Fibroblast of pulmonary artery (primary cell): Measurements from ENCODE around the gene APCDD1L.
A peak's percentile ranks its signal among the peaks of the same experiment; 100 is the strongest.

Experiments used
- DNase-seq: peaks from one replicate; pipeline ENCODE4 v3.0.0-alpha.2; 2010; ENCODE audit warnings: low read depth
- H3K4me3 ChIP-seq: replicated peaks from 2 replicates; pipeline ENCODE4 v1.5.1; 2011; ENCODE audit warnings: low read depth, mild to moderate bottlenecking, control low read depth, low read length, moderate library complexity
- CTCF ChIP-seq: IDR thresholded peaks from 2 replicates; pipeline ENCODE4 v1.5.1; 2011; ENCODE audit warnings: mild to moderate bottlenecking, control low read depth, low read length, inconsistent platforms; ENCODE audit errors: missing control alignments

The APCDD1L gene

DNA sequence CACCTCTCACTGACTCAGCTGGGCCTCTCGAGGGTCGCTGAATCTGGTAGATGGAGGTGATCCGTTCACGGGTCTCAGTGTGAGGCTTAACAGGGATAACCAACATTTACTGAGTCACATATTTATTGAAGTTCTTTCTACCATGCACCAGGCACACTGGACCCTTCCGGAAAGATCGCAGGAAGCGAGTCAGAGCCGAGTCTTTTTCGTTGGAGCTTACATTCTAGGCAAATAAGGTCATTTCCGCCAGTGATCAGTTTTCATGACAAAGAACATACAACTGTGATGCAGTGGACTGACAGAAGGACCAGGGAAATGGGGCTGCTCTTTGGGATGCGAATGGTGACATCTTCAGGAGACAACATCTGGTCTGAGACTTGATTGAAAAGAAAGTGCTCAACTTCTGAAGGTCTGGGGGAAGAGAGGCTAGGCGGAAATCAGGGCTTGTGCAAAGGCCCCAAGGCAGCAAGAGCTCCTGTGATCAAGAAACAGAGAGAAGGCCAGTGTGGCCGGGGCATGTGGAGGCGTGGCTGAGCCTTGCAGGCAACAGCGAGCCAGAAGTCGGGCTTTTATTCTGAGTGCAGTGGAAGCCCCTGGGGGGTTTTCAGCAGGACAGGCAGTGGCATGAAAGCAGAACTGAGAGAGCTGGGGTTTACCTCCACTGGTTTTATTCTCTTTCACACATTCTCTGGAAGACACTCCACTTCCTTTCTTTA is 56.7 kb downstream of the APCDD1L start:
- peak; percentile 52 for DNase-seq

DNA sequence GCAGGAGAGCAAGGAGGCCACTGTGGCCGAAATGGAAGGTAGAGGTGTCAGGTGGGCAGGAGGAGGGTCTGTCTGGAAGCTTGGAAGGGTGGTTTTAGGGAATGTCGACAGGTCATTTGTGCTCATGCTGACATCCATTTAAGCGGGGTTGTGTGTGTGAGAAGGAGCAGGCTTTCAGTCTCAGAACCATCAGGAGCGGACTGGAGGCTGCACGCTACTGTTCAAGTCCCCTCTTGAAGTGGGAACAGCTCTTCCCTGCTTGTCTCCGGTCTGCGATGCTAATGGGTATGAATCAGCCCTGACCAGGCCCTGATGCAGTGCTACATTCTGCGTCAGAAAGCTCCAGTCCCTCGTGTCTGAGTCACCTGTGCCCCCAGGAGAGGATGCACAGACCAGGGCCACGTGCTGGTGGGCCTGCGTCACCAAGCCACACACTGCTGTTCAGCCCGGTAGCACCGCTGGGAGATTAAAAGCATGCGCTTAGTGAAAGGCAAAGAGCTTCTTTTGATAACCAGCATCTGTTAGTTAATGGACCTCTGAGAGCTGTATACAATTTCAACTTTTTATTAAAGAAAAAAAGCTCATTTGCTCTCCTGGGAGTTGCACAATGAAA is 58.0 kb downstream of the APCDD1L start:
- no peak for TF ChIP-seq CTCF
- H3K4me3 ChIP-seq = no peak overlapping the region
- peak; percentile 69 for DNase-seq

More for the DNA sequence above, 56.7 kb downstream of the APCDD1L start:
- no peak for TF ChIP-seq CTCF
- no peak overlapping the region for H3K4me3 ChIP-seq

- no peak overlapping the region for H3K4me3 ChIP-seq
- DNase-seq = no peak
- TF ChIP-seq CTCF = no peak
Measured at GRCh38 chr20:58454460-58454859, 60.7 kb downstream of the APCDD1L start.

DNA sequence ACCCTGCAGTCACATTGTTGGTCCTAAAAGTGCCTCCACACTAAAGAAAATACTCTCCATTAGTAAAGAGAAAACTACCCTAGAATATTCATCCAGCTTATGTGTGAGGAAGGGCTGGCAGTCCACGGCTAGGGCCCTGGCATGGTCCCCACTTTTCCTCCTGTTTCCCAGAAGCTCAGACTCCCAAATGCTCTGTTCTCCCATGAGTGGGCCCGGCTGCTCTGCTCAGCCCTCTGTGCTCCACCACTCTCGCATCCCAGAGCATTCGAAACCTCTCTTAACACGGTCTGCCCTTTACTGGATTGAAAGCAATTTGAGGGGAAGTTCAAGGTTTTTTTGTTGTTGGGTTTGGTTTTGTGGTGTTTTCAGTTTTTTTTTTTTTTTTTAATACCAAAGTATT is 61.8 kb downstream of the APCDD1L start:
- TF ChIP-seq CTCF = no peak
- no peak for DNase-seq
- no peak overlapping the region for H3K4me3 ChIP-seq

DNA sequence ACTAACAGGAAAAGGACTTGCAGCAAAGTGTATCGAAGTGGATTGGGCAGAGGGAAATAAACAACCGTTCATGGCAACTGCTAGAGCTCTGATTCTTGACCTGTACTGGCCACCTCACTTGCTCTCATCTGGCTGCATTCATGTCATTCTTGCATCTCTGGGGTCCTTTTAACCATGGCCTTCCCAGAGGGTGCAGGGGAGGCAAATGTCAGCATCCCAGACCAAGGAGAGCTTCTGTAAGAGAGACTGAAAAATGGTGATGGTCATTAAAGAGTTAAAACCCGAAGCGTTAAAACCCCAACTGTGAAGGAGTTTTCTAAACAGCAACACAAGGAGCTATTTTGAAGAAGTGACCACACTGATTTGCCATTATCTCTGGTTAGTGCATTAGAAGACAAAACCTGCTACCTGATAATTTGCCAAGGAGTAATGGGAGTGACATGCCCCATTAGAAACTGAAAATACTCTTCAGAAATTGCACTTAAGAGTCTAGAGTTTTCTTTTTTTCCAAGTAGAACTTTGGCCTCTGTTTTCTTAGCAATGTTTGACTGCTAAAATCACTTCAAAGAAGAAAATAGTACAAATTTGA is 62.4 kb downstream of the APCDD1L start:
- no peak for TF ChIP-seq CTCF
- H3K4me3 ChIP-seq = no peak overlapping the region
- DNase-seq = no peak

DNA sequence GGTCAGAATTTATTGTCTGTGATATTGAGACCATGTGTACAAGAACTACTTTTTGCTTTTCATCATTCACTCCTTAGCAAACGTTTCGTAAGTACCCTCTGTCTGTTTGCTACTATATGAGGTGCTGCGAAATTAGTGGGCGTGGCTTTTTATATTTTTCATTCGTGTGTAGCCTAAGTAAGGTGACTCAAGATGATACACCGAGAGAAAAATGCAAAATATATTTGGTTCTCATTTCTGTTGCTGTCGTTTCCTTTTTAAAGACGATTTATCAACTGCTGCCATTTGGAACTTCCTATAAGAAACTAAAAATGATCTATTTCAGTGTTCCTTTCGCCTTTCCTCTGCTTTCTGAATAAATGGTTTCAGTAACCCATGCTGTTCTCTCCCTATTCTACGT is 64.9 kb downstream of the APCDD1L start:
- H3K4me3 ChIP-seq = no peak overlapping the region
- DNase-seq = no peak
- no peak for TF ChIP-seq CTCF

DNA sequence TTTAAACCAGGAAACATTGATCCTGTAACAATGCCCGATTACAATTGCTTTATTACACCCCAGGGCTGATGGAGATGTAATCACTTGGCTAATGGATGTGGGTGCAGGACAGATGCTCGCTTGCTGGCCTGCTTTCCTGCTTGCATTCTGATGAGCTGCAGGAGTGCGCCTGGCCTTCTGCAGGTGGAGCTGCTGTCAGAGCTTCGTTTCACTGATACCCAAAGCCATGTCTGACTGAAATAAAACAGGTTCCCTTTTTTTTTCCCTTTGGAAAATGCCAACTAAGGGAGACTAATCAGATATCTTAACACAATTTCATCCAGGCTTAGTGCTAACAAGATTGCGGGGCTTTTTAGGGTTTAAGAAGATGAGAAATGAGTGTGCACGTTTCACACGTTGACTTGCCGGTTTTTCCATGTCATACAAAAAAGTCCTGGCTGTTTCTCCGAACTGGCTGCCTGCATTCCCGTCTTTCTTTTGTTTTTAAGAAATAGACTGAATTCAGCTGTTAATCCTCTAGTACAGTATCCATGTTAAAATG is 65.4 kb downstream of the APCDD1L start:
- TF ChIP-seq CTCF = no peak
- no peak for DNase-seq
- no peak overlapping the region for H3K4me3 ChIP-seq
